HCT116 (cell line): ENCODE measurements around the gene SDF4. TPM values are rescaled to one million over a fixed set of nuclear protein-coding genes. Genes with fewer than 3 reads are reported as not detected.

ENCODE experiments used
- ATAC-seq: fragments of 200-7000 bp; cut with Tn5 transposase; 2 replicates; pipeline ENCODE4 v1.9.1; 2020; ENCODE audit warnings: mild to moderate bottlenecking, moderate library complexity
- BruUV-seq: library from RNA; stranded (reverse); fragments of 400-500 nt; replicated peaks from 2 replicates; lab custom pipeline; 2021; lab: Mats Ljungman, UMichigan
- CTCF ChIA-PET: fragments of 300-600 bp; sonication (Branson Sonifier 250); formaldehyde crosslinking; loops from one replicate; lab custom pipeline; 2021; ENCODE audit warnings: antibody characterized with exemption; lab: Charles Lee
- POLR2A ChIA-PET: fragments of 300-600, 350-600 bp; sonication (Branson Sonifier 250); formaldehyde crosslinking; loops from one replicate; lab custom pipeline; 2021; ENCODE audit warnings: antibody characterized with exemption; lab: Charles Lee
- RAD21 ChIA-PET, 2 experiments: fragments of 300-600 bp; sonication (Branson Sonifier 250); formaldehyde crosslinking; loops; one replicate each; lab custom pipeline; 2023; ENCODE audit warnings: low total read pairs in 2 of 2; ENCODE audit not compliant: uncharacterized antibody in 2 of 2, unreplicated experiment in 2 of 2, low non-redundant PET in 1 of 2; lab: Charles Lee
- DNase-seq: peaks from one replicate; pipeline ENCODE4 v3.0.0-alpha.2; 2010; ENCODE audit warnings: low read depth, low spot score
- H2AFZ ChIP-seq: fragments of 200-600 bp; shearing (Covaris generic), sonication (generic); 2 replicates; pipeline ENCODE4 v1.6.1; 2017; ENCODE audit warnings: low read depth, mixed run types, mixed read lengths, antibody characterized with exemption, low read length; ENCODE audit not compliant: poor library complexity, severe bottlenecking
- H3K27ac ChIP-seq: 2 replicates; pipeline ENCODE4 v1.5.1; 2012; ENCODE audit warnings: low read depth, low read length
- H3K27me3 ChIP-seq: fragments of 200-600 bp; sonication (generic); 2 replicates; pipeline ENCODE4 v1.6.1; 2016; ENCODE audit warnings: mixed run types, low read length, mixed read lengths; ENCODE audit not compliant: insufficient read depth
- H3K36me3 ChIP-seq, 2 experiments: fragments of 200-500 bp in 1 of 2; fragments of 200-600 bp in 1 of 2; sonication (Bioruptor generic) in 1 of 2; sonication (generic) in 1 of 2; 2 replicates each; pipeline versions ENCODE4 v1.5.1 to v1.6.1; 2014 to 2016; ENCODE audit warnings: low read length in 2 of 2, inconsistent platforms in 1 of 2, mixed read lengths in 1 of 2, mixed run types in 1 of 2; ENCODE audit not compliant: insufficient read depth in 2 of 2, control insufficient read depth in 1 of 2
- H3K4me1 ChIP-seq, 2 experiments: fragments of 200-600 bp in 1 of 2; sonication (generic) in 1 of 2; 2 replicates each; pipeline versions ENCODE4 v1.5.1 to v1.6.1; 2012 to 2017; ENCODE audit warnings: low read length in 2 of 2, inconsistent platforms in 1 of 2, mild to moderate bottlenecking in 1 of 2, mixed read lengths in 1 of 2, mixed run types in 1 of 2, moderate library complexity in 1 of 2; ENCODE audit not compliant: insufficient read depth in 2 of 2, control insufficient read depth in 1 of 2
- H3K4me2 ChIP-seq: fragments of 200-600 bp; sonication (generic); 2 replicates; pipeline ENCODE4 v1.6.1; 2017; ENCODE audit warnings: mixed run types, low read length, mixed read lengths
- H3K4me3 ChIP-seq, 2 experiments: fragments of 200-600 bp in 1 of 2; sonication (generic) in 1 of 2; replicated peaks in 1 of 2; 2 replicates each; pipeline ENCODE4 v1.5.1; 2011 to 2016; ENCODE audit warnings: low read length in 2 of 2, control low read depth in 1 of 2, low read depth in 1 of 2, mild to moderate bottlenecking in 1 of 2, mixed read lengths in 1 of 2, mixed run types in 1 of 2
- H3K79me2 ChIP-seq: fragments of 200-600 bp; sonication (generic); 2 replicates; pipeline ENCODE4 v1.6.1; 2017; ENCODE audit warnings: mild to moderate bottlenecking, mixed run types, low read length, moderate library complexity, mixed read lengths; ENCODE audit not compliant: insufficient read depth
- H3K9ac ChIP-seq: fragments of 200-600 bp; sonication (generic); 2 replicates; pipeline ENCODE4 v1.6.1; 2016; ENCODE audit warnings: low read length, mixed read lengths
- H3K9me2 ChIP-seq: fragments of 200-600 bp; sonication (generic), shearing (Covaris generic); 2 replicates; pipeline ENCODE4 v1.6.1; 2017; ENCODE audit warnings: mixed run types, mild to moderate bottlenecking, moderate library complexity; ENCODE audit not compliant: insufficient read depth
- H3K9me3 ChIP-seq, 2 experiments: fragments of 200-500 bp in 1 of 2; fragments of 200-600 bp in 1 of 2; sonication (Bioruptor generic) in 1 of 2; sonication (generic) in 1 of 2; 2 replicates each; pipeline ENCODE4 v1.6.1; 2014 to 2017; ENCODE audit warnings: low read length in 2 of 2, mixed read lengths in 2 of 2, inconsistent platforms in 1 of 2, low read depth in 1 of 2, mild to moderate bottlenecking in 1 of 2, mixed run types in 1 of 2, moderate library complexity in 1 of 2; ENCODE audit not compliant: control insufficient read depth in 1 of 2, insufficient read depth in 1 of 2
- H4K20me1 ChIP-seq: fragments of 200-600 bp; sonication (generic), shearing (Covaris generic); 2 replicates; pipeline ENCODE4 v1.6.1; 2017; ENCODE audit warnings: mixed run types, mild to moderate bottlenecking, moderate library complexity; ENCODE audit not compliant: insufficient read depth
- EZH2phosphoT487 ChIP-seq: fragments of 200-600 bp; IDR thresholded peaks from 2 replicates; pipeline ENCODE4 v1.6.1; 2018; ENCODE audit warnings: antibody characterized with exemption, borderline replicate concordance
- FOSL1 ChIP-seq: IDR thresholded peaks from 2 replicates; pipeline ENCODE4 v1.6.1; 2012; ENCODE audit warnings: low read depth
- JUND ChIP-seq: IDR thresholded peaks from 2 replicates; pipeline ENCODE4 v1.6.1; 2012
- POLR2A ChIP-seq: IDR thresholded peaks from 2 replicates; pipeline ENCODE4 v1.7.0; 2011; ENCODE audit warnings: borderline replicate concordance; ENCODE audit not compliant: insufficient read depth, insufficient read length; ENCODE audit errors: extremely low read depth
- ZBTB33 ChIP-seq: IDR thresholded peaks from 2 replicates; pipeline ENCODE4 v1.6.1; 2011; ENCODE audit warnings: mild to moderate bottlenecking, low read length, moderate library complexity; ENCODE audit not compliant: insufficient replicate concordance; ENCODE audit errors: extremely low read depth
- ZFX ChIP-seq: fragments of 450-650 bp; IDR thresholded peaks from 2 replicates; pipeline ENCODE4 v1.6.1; 2017
- intact Hi-C: fragments of 100-400 bp; cut with micrococcal nuclease; formaldehyde crosslinking; loops from 2 replicates; pipeline ENCODE4 v1.10.0; 2022
- total RNA-seq: library from RNA; stranded (reverse); gene quantifications from one replicate; pipeline ENCODE4 v1.2.1, GENCODE V29; 2021; ENCODE audit not compliant: unreplicated experiment

SDF4 gene
- total RNA-seq, 1 experiment from 2014 or later, result 133 TPM

DNA sequence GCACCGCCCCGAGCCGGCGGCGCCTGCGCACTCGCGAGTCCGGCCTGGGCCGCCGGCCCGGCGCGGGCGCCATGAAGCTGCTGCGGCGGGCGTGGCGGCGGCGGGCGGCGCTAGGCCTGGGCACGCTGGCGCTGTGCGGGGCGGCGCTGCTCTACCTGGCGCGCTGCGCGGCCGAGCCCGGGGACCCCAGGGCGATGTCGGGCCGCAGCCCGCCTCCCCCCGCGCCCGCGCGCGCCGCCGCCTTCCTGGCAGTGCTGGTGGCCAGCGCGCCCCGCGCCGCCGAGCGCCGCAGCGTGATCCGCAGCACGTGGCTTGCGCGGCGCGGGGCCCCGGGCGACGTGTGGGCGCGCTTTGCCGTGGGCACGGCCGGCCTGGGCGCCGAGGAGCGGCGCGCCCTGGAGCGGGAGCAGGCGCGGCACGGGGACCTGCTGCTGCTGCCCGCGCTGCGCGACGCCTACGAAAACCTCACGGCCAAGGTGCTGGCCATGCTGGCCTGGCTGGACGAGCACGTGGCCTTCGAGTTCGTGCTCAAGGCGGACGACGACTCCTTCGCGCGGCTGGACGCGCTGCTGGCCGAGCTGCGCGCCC, 501 bp upstream of the SDF4 start, which contains the start of gene B3GALT6:
B3GALT6 (plus strand) TSS at position 30 of the 588 bp plus-strand sequence; CDS start at position 72, 42 bp downstream.
- H2AFZ ChIP-seq, result no peak within 1 kb of the TSS
- POLR2A ChIA-PET, result no interaction called here
- intact Hi-C loops, result no loop called here

More for the DNA sequence above, 501 bp upstream of the SDF4 start, which contains the start of gene B3GALT6:
- H4K20me1 ChIP-seq, result no peaks in the 10 kb centered on the region
- BruUV-seq, result no TSS peak
- peak; percentile 29; the same call in 1 of the 2 replicates for ATAC-seq
- DNase-seq, result no peak
- peak within 1 kb of the TSS; percentile 98 for H3K27ac ChIP-seq
- ChIA-PET RAD21 (no interaction called here), CTCF (interaction anchor here (0.6 kb wide), 1 partner anchor 248 kb away, joined by 3 read pairs; no protein-coding TSS in a partner anchor)
- H3K79me2 ChIP-seq, result peaks cover 64% of the 10 kb centered on the region
- H3K4me1 ChIP-seq, result peaks cover 3 to 25% of the 10 kb centered on the region in 2 experiments; a peak in 1 of 4 replicates
- no peaks in the 10 kb centered on the region for H3K9me3 ChIP-seq
- H3K9ac ChIP-seq, result peak within 1 kb of the TSS; percentile 81
- H3K9me2 ChIP-seq, result no peaks in the 10 kb centered on the region
- H3K36me3 ChIP-seq, result peaks cover 7 to 18% of the 10 kb centered on the region in 2 experiments; a peak in 2 of 4 replicates
- H3K4me2 ChIP-seq, result peak within 1 kb of the TSS; percentile 76
- no peaks in the 10 kb centered on the region for H3K27me3 ChIP-seq
- TF ChIP-seq EZH2phosphoT487 (no peak), FOSL1 (no peak), ZFX (peak; percentile 65; the same call in 1 of the 2 replicates), ZBTB33 (no peak), POLR2A (no peak), JUND (no peak)
- peak within 1 kb of the TSS; percentile 68 to 87 for H3K4me3 ChIP-seq
